ENCODE data around the gene TNIP1.
A peak's percentile ranks its signal among the peaks of the same experiment; 100 is the strongest.

The TNIP1 gene

GRCh38 chr5:151072630-151073025 lies 8.2 kb downstream of the TNIP1 start:
- no peak overlapping the region for H2BK120ac ChIP-seq (ENCODE audit: insufficient read depth, low read length, poor library complexity)
- no peak overlapping the region for H3K4me2 ChIP-seq (ENCODE audit: low read length)
- no peak overlapping the region for H2AK5ac ChIP-seq (ENCODE audit: low read length)
- no peak overlapping the region for H3K4ac ChIP-seq (ENCODE audit: low read depth, low read length)
- no peak overlapping the region for H3K9ac ChIP-seq (ENCODE audit: low read length)
- no peak overlapping the region for H2AFZ ChIP-seq (ENCODE audit: insufficient read depth, low read length, poor library complexity)
- no peaks in the 10 kb centered on the region for H3K27me3 ChIP-seq (ENCODE audit: insufficient read depth, low read length)
- H4K91ac ChIP-seq (ENCODE audit: low read depth, low read length), result peak overlapping the region; percentile 56
- peak; percentile 90 to 95 for DNase-seq
- no peak overlapping the region for H3K4me3 ChIP-seq (ENCODE audit: low read depth, low read length)
- peaks cover 2 to 13% of the 10 kb centered on the region in 2 experiments for H3K36me3 ChIP-seq (ENCODE audit: control insufficient read depth in 1 of 2, insufficient read depth in 2 of 2, low read length in 2 of 2)
- H3K79me1 ChIP-seq (ENCODE audit: low read length), result peaks cover 8% of the 10 kb centered on the region
- no peak overlapping the region for H4K12ac ChIP-seq (ENCODE audit: low read depth, low read length)
- no peaks in the 10 kb centered on the region for H3K79me2 ChIP-seq (ENCODE audit: control insufficient read depth, insufficient read depth, low read length, poor library complexity)
- H3K9me3 ChIP-seq (ENCODE audit: insufficient read depth, low read depth, low read length), result peaks cover 3% of the 10 kb centered on the region
- no peak overlapping the region for H3K23ac ChIP-seq (ENCODE audit: low read length)
- H3K18ac ChIP-seq (ENCODE audit: low read length), result no peak overlapping the region
- peak overlapping the region; percentile 62 for H3K27ac ChIP-seq (ENCODE audit: low read depth, low read length)
- no peak overlapping the region for H4K8ac ChIP-seq (ENCODE audit: low read depth, low read length)
- H3K14ac ChIP-seq (ENCODE audit: low read length), result no peak overlapping the region
- peaks cover 16 to 23% of the 10 kb centered on the region in 2 experiments for H3K4me1 ChIP-seq (ENCODE audit: control insufficient read depth in 1 of 2, insufficient read depth in 2 of 2, low read length in 2 of 2)
- WGBS (ENCODE audit: extremely low coverage, insufficient coverage, insufficient read length), result no CpG with 5 or more reads among the region's 5 CpGs
- H2BK12ac ChIP-seq (ENCODE audit: low read length), result no peak overlapping the region
- no peak overlapping the region for H2BK5ac ChIP-seq (ENCODE audit: low read depth, low read length, poor library complexity)

- Histone ChIP-seq H2AK5ac (ENCODE audit: low read length) (no peak overlapping the region), H2BK5ac (ENCODE audit: low read depth, low read length, poor library complexity) (peak overlapping the region; percentile 18), H3K4ac (ENCODE audit: low read depth, low read length) (peak overlapping the region; percentile 24), H3K23ac (ENCODE audit: low read length) (no peak overlapping the region), H4K12ac (ENCODE audit: low read depth, low read length) (no peak overlapping the region), H4K91ac (ENCODE audit: low read depth, low read length) (peak overlapping the region; percentile 56), H3K9me3 (ENCODE audit: insufficient read depth, low read depth, low read length) (peaks cover 5% of the 10 kb centered on the region), H2AFZ (ENCODE audit: insufficient read depth, low read length, poor library complexity) (no peak overlapping the region), H3K27ac (ENCODE audit: low read depth, low read length) (peak overlapping the region; percentile 62), H3K36me3 (ENCODE audit: control insufficient read depth in 1 of 2, insufficient read depth in 2 of 2, low read length in 2 of 2) (peaks cover 3 to 18% of the 10 kb centered on the region in 2 experiments), H2BK120ac (ENCODE audit: insufficient read depth, low read length, poor library complexity) (peak overlapping the region; percentile 35), H3K9ac (ENCODE audit: low read length) (no peak overlapping the region), H4K8ac (ENCODE audit: low read depth, low read length) (no peak overlapping the region), H2BK12ac (ENCODE audit: low read length) (peak overlapping the region; percentile 38), H3K18ac (ENCODE audit: low read length) (peak overlapping the region; percentile 37), H3K79me1 (ENCODE audit: low read length) (peaks cover 8% of the 10 kb centered on the region), H3K4me3 (ENCODE audit: low read depth, low read length) (no peak overlapping the region), H3K27me3 (ENCODE audit: insufficient read depth, low read length) (no peaks in the 10 kb centered on the region), H3K4me2 (ENCODE audit: low read length) (no peak overlapping the region), H3K79me2 (ENCODE audit: control insufficient read depth, insufficient read depth, low read length, poor library complexity) (no peaks in the 10 kb centered on the region), H3K14ac (ENCODE audit: low read length) (no peak overlapping the region), H3K4me1 (ENCODE audit: control insufficient read depth in 1 of 2, insufficient read depth in 2 of 2, low read length in 2 of 2) (peaks cover 16 to 23% of the 10 kb centered on the region in 2 experiments)
- peak in 1 of 2 donors; percentile 64 for DNase-seq
- WGBS (ENCODE audit: extremely low coverage, insufficient coverage, insufficient read length), result no CpG with 5 or more reads among the region's 10 CpGs
Measured at GRCh38 chr5:151071848-151072629, 8.8 kb downstream of the TNIP1 start.

- no peak overlapping the region for H2AK5ac ChIP-seq (ENCODE audit: low read length)
- no peak overlapping the region for H3K23ac ChIP-seq (ENCODE audit: low read length)
- no peak overlapping the region for H2BK12ac ChIP-seq (ENCODE audit: low read length)
- DNase-seq, result no peak
- H2BK5ac ChIP-seq (ENCODE audit: low read depth, low read length, poor library complexity), result no peak overlapping the region
- H3K9me3 ChIP-seq (ENCODE audit: insufficient read depth, low read depth, low read length), result peaks cover 5% of the 10 kb centered on the region
- H3K18ac ChIP-seq (ENCODE audit: low read length), result no peak overlapping the region
- no peak overlapping the region for H3K14ac ChIP-seq (ENCODE audit: low read length)
- H3K36me3 ChIP-seq (ENCODE audit: control insufficient read depth in 1 of 2, insufficient read depth in 2 of 2, low read length in 2 of 2), result peaks cover 3 to 18% of the 10 kb centered on the region in 2 experiments
- no peak overlapping the region for H2AFZ ChIP-seq (ENCODE audit: insufficient read depth, low read length, poor library complexity)
- H3K79me1 ChIP-seq (ENCODE audit: low read length), result peaks cover 8% of the 10 kb centered on the region
- no peaks in the 10 kb centered on the region for H3K79me2 ChIP-seq (ENCODE audit: control insufficient read depth, insufficient read depth, low read length, poor library complexity)
- peaks cover 10 to 16% of the 10 kb centered on the region in 2 experiments for H3K4me1 ChIP-seq (ENCODE audit: control insufficient read depth in 1 of 2, insufficient read depth in 2 of 2, low read length in 2 of 2)
- no peak overlapping the region for H4K12ac ChIP-seq (ENCODE audit: low read depth, low read length)
- H4K91ac ChIP-seq (ENCODE audit: low read depth, low read length), result no peak overlapping the region
- H4K8ac ChIP-seq (ENCODE audit: low read depth, low read length), result no peak overlapping the region
- H3K4me3 ChIP-seq (ENCODE audit: low read depth, low read length), result no peak overlapping the region
- no peaks in the 10 kb centered on the region for H3K27me3 ChIP-seq (ENCODE audit: insufficient read depth, low read length)
- no peak overlapping the region for H3K9ac ChIP-seq (ENCODE audit: low read length)
- H2BK120ac ChIP-seq (ENCODE audit: insufficient read depth, low read length, poor library complexity), result no peak overlapping the region
- no peak overlapping the region for H3K27ac ChIP-seq (ENCODE audit: low read depth, low read length)
- WGBS (ENCODE audit: extremely low coverage, insufficient coverage, insufficient read length), result no CpG with 5 or more reads among the region's 4 CpGs
- no peak overlapping the region for H3K4ac ChIP-seq (ENCODE audit: low read depth, low read length)
- no peak overlapping the region for H3K4me2 ChIP-seq (ENCODE audit: low read length)
Measured at GRCh38 chr5:151071021-151071420, 9.8 kb downstream of the TNIP1 start.

GRCh38 chr5:151070449-151070848 lies 10.4 kb downstream of the TNIP1 start:
- no peak overlapping the region for H2BK120ac ChIP-seq (ENCODE audit: insufficient read depth, low read length, poor library complexity)
- no peak overlapping the region for H3K14ac ChIP-seq (ENCODE audit: low read length)
- H3K4me2 ChIP-seq (ENCODE audit: low read length), result no peak overlapping the region
- no peaks in the 10 kb centered on the region for H3K79me2 ChIP-seq (ENCODE audit: control insufficient read depth, insufficient read depth, low read length, poor library complexity)
- H3K4ac ChIP-seq (ENCODE audit: low read depth, low read length), result no peak overlapping the region
- DNase-seq, result no peak
- no peak overlapping the region for H3K23ac ChIP-seq (ENCODE audit: low read length)
- no peak overlapping the region for H2AK5ac ChIP-seq (ENCODE audit: low read length)
- H3K4me1 ChIP-seq (ENCODE audit: control insufficient read depth in 1 of 2, insufficient read depth in 2 of 2, low read length in 2 of 2), result peaks cover 5 to 12% of the 10 kb centered on the region in 2 experiments
- no peaks in the 10 kb centered on the region for H3K27me3 ChIP-seq (ENCODE audit: insufficient read depth, low read length)
- peaks cover 5% of the 10 kb centered on the region for H3K9me3 ChIP-seq (ENCODE audit: insufficient read depth, low read depth, low read length)
- peaks cover 7% of the 10 kb centered on the region for H3K79me1 ChIP-seq (ENCODE audit: low read length)
- H3K9ac ChIP-seq (ENCODE audit: low read length), result no peak overlapping the region
- no peak overlapping the region for H2AFZ ChIP-seq (ENCODE audit: insufficient read depth, low read length, poor library complexity)
- no peak overlapping the region for H4K8ac ChIP-seq (ENCODE audit: low read depth, low read length)
- H3K18ac ChIP-seq (ENCODE audit: low read length), result no peak overlapping the region
- H4K12ac ChIP-seq (ENCODE audit: low read depth, low read length), result no peak overlapping the region
- no peak overlapping the region for H2BK5ac ChIP-seq (ENCODE audit: low read depth, low read length, poor library complexity)
- H4K91ac ChIP-seq (ENCODE audit: low read depth, low read length), result no peak overlapping the region
- H3K36me3 ChIP-seq (ENCODE audit: control insufficient read depth in 1 of 2, insufficient read depth in 2 of 2, low read length in 2 of 2), result peaks cover 3 to 18% of the 10 kb centered on the region in 2 experiments
- no peak overlapping the region for H2BK12ac ChIP-seq (ENCODE audit: low read length)
- H3K27ac ChIP-seq (ENCODE audit: low read depth, low read length), result no peak overlapping the region
- H3K4me3 ChIP-seq (ENCODE audit: low read depth, low read length), result no peak overlapping the region
- no CpG with 5 or more reads among the region's 2 CpGs for WGBS (ENCODE audit: extremely low coverage, insufficient coverage, insufficient read length)

Measured in trophoblast cell (in vitro differentiated cells and primary cell).